Kidney glomerular epithelial cell (primary cell): ENCODE results near the gene TNIP3.

ENCODE experiments used
- DNase-seq: peaks from one replicate; lab custom pipeline; 2025; lab: John Stamatoyannopoulos, UW

Gene TNIP3

DNA sequence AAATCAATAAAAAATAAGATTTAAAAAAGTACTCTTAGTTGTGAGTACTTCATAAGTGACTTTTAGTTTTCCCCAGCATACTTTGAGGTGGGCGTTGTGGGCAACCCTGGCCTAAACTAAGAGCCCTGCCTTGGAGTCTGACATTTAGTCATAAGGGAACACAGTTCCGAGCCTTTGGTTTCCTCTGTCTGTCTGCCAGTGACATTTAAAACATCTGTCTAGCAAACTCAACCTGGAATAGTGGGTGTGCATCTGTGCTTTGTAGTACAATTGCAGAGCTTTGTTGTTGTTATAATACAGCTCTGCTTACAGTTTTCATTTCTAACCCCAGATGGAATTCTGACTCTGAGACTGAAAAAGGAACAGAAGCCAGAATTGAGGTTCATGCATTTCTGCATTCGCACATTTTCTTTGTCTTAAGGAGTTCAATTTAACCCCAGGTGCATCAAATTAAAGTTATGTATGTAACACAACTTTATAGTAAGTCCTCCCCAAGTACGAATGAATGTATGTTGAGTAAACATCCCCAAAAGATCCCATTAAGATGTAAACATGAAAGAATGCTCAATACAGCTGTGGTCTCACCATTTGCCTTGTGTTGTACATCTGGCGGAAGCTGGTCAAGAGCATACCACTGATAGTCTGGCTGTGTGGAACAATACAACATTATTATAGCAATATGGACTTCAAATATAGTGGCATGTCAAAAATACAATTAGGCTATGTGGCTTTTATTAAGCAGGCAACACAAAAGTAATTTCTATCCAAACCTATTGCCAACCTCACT, 25.9 kb downstream of the TNIP3 start:
- DNase-seq, result no peak

DNA sequence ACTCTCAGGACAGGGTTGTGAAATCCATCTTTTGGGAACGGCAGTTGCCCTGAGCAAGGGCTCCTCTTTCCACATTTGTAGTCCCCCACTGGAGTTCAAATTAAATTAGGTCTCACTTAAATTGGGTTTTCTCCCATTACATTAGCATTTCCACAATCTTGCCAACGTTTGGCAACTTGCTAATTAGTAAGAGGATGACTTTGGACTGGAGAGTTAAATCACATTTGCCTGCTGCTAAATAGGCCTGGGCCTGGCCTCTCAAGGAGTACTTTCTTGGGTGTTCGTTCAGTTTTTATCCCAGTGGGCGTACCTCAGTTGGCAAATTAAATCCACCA, 33.8 kb downstream of the TNIP3 start:
- no peak for DNase-seq

DNA sequence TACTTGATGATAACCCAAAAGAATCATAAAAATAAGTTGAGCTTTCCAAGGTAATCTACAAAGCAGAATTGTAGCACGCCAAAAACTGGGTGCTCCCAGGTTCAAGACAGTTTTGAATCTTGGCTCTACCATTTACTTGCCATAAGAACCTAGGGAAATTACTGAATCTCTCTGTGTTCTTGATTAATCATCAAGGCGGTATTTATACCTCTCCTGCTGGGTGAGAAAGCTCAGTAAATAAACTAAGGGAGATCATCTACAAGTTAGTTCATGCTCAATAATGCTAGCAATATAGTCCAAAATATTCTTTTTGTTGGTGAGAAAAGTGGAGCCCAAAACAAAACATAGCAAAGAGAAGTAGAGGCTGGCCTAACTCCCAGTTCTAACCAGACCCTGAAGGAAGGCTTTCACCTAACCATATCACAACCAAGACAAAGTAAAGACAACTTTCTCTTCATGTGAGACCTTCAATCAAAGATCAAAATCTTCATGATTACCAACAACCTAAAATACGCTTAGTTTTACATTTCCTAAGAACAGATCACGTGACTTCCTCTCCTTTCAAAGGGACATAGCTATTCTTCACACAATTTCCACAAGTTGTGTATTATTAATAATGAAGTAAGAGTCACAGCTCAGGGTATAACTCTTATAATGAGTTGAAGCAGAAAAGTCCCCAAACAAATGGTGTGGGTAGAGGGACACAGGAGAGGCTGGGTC, 34.4 kb downstream of the TNIP3 start:
- no peak for DNase-seq

DNA sequence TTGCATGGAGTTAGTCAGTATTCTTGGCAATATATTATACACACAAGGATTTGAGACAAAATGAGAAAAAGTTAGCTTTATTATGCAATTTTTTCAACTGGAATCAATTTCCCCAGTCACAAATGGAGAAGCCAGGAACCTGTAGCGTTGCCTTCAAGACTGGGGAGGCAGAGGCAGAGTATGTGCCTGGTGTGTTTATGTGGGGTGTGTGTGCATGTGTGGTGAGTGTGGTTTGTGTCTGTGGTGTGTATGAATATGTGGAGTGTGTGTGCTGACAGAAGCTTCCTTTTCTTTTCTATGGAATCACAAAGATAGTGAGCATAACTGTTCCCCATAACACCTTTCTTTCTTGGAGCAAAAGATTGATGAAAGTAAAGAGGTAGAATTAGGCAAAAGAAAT, 37.0 kb downstream of the TNIP3 start:
- DNase-seq, result no peak

DNA sequence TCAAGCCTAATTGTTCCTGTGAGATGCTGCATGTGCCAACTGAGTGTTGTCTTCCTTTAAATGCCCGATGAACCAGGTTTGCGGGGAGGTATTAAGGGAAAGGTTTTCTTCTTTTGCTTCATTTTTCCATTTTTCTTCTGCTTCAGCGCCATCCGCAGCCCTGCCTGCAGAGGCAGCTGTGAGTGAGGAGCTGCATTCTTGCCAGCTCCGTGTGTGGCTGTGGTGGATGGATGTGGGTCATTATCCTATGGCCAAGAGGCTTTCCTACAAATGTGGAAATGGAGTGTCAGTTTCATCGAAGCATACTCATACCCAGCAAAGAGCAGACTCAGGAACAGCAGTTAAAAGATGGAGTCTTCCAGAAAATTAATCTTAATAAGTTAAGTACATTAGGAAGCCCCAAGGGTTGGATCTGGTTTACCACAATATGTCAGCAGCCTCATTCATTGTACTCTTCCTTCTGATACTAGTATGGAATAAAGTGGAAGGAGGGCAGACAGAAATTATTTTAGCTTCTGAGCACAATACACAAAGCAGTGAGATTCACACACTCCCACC, 37.6 kb downstream of the TNIP3 start:
- DNase-seq, result no peak

DNA sequence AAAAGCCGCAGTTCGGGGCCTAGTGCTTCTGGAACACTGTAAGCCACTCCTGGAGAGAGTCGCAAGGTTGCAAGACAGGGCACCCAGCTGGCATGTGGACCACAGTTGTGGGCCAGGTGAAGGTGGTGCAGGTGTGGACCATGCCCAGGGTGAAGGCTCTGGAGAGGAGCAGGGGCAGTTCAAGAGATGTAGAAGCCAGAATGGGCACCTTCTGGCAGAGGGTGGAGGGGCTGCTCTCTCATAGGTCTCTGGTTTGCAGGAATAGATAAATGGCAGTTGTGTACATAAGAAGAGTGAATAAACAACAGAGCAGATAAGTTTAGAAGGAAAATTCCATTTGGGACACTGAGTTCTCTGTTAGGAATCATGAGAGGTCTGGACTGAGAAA, 38.6 kb downstream of the TNIP3 start:
- no peak for DNase-seq

DNA sequence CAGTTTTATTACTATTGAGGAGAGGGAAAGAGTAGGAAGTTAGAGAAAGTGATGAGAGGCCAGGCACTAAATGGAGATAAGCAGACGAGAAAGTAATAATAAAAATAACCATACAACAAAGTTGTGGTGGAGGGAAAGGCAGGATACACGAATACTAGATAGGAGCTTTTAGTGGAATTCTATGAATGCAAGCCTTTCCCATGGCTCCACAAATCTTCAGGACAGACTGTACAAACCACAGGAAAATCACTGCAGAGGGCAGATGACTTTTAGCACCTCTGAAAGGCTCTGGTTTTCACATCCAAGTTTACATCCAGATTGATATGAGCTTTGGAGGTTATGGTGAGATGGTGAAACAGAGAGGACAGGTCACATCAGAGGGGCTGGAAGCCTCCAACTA, 41.5 kb downstream of the TNIP3 start:
- no peak for DNase-seq

DNA sequence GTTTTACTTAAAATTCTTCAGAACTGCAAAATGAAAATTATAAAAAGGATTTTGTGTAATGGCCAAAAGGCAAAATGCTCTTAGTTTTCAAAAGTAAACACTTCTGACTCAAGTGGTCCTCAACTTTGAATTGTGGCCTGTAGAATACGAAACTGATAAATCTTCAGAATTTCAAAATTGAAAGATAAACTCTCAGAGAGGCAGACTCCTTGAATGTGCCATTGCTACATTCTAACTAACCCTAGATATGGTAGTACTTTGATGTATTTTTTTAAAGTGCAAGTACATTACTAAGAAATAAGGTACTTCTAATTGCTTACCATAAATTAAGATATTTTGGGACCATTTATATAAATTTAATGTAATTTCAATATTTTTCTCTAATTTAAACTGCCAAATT, 44.4 kb downstream of the TNIP3 start:
- no peak for DNase-seq

DNA sequence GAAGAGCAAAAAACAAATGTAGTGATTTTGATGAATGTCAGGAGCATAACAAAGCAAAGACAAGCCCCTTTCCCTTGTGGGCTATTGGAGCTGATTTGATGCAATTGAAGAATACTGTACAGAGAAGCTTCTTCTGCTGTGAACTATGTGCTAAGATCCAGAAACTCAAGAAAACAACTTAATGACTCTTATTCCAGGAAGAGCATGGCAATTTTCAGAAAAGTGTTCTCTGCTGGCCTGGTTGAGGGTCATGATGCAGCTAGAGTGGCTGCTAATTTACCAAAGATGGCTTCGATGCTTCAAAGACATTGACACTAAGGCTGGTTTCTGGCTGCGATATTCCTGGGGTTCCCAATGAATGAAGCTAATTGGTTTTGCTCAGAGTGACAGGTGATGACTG, 45.8 kb downstream of the TNIP3 start:
- DNase-seq, result no peak

DNA sequence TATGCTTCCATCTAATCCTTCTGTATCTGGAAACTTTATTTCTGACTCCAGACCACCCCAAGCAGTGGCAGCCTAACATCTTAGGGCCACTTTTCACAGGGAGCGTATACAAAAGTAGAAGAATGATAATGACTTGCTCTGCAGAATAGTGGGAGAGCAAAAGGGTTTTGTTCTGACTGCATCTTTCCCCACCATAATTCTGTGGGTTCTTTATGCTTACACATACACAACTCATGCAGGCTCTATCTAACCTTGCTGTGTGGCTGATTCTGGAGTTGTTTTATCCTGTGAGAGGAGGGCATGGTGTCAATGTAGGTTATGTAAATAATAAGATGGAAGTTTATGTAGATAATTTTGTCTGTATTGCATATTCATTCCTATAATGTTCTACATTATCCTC, 49.4 kb downstream of the TNIP3 start:
- DNase-seq, result no peak

DNA sequence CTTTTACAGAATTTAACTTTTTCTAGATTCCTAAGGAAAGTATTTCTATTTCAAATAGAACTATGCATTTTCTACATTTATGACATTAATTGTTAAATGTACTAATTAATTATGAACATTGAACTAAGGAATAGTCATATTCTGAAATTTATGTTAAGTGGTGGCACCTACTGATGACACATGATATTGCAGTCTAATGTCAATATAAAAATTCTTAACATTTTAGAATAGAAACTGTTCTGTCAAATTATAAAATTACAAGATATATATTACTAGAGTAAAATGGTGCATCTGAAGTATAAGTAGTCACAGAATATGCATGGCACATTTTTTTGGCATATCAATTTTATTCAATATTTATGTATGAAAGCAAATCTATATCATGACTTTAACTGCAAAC, 51.6 kb downstream of the TNIP3 start:
- DNase-seq, result peak; percentile 2

DNA sequence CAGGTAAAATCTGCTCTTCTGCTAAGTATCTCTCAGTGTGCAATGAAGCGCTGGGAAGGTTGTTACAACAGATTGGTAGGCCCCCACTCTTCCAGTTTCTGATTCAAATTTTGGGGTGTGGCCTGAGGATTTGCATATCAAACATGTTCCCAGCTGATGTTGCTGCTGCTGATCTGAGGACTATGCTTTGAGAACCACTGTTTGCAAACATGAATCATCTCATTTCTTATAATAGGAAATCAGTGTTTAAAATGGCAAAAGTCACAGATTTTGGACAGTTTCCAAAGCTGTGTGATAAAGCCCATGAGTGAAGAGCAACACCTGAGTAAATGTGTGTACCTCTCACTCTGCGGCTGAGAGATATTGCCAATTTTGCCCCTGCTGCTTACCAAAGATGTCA, 55.6 kb downstream of the TNIP3 start:
- DNase-seq, result no peak

DNA sequence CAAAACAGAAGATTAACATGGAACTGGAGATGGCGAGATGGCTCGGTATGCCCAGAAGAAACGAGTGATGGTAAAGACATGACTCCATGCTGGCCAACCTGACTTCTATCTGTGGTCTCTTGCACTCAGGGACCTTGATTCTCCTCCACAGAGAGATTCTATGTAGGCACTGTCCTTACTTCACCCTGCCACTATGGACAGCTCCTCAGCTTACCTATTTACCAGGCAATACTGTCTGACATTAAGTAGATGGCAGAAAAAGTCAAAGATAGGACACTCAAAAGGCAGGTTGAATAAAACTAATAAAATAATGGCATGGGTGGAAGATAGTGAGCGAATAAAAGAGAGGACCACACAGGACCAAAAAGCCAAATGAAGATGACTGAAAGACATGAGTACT, 56.6 kb downstream of the TNIP3 start:
- no peak for DNase-seq

DNA sequence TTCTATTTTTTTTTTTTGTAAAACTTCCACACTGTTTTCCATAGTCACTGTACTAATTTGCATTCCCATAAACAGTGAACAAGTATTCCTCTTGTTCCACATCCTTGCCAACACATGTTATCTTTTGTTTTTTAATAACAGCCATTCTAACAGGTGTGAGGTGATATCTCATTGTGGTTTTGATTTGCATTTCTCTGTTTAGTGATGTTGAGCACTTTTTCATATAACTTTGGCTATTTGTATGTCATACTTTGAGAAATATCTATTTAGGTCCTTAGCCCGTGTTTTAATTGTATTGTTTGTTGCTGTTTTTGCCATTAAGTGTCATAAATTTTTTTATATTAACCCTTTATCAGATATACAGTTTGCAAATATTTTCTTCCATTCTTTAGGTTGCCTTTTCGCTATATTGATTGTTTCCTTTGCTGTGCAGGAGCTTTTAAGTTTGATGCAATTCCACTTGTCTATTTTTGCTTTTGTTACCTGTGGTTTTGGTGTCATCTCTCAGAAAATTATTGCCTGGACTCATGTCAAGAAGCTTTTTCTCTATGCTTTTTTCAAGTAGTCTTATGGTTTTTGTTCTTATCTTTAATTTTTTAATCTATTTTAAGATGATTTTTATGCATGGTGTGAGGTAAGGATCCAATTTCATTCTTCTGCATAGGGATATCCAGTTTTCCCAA, 63.9 kb downstream of the TNIP3 start:
- no peak for DNase-seq

DNA sequence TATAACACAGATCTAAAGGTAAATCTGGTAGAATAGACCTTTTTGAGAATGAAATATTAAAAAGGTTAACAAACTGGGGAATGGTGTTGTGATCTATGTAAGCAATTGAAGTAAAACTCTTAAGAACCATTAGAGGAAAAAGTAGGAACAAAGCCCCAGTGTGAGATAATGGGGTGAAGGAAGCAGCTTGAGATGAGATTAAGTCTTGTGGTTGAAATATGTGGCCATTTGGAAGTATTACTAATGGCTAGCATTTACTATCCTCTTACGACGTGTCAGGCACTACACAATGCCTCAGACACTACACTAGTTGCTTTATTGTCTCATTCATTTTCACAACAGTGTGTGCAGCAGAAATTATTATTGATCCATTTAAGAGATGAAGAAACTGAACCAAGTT, 65.9 kb downstream of the TNIP3 start:
- DNase-seq, result no peak

DNA sequence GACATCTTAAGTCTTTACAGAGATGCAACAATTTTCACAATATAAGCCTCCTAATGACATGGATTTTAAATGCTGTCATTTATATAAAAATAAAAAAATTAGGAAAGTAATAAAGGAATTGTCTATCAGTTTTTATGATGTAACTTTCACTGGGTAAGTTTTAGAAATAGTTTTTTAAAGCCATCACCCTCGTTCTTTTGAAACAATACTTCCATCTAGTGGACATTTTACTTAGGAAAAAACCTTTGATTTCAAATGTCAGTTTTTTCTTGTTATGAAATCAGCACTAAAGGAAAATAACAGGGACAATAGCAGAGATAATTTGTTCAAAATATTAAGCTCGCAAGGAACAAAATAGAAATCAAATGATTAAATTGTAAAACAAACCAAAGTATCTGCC, 67.5 kb downstream of the TNIP3 start:
- DNase-seq, result peak; percentile 39

DNA sequence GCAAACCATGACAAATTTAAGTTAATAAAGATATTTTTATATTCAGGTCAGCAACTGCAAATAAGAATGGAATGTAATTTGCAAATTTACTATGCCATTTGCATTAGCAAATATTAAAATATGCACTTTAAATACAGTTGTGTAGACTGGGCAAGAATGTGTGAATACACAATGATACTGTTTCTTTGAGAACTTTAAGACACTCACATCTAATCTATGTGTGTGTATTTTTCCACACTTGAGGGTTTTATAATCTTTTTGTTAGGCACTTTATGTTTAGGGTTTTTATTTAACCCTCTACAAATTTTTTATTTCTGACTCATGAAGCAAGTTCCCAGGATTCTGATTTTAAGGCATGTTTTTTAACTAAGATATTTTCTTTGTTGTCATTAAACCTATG, 67.9 kb downstream of the TNIP3 start:
- no peak for DNase-seq

DNA sequence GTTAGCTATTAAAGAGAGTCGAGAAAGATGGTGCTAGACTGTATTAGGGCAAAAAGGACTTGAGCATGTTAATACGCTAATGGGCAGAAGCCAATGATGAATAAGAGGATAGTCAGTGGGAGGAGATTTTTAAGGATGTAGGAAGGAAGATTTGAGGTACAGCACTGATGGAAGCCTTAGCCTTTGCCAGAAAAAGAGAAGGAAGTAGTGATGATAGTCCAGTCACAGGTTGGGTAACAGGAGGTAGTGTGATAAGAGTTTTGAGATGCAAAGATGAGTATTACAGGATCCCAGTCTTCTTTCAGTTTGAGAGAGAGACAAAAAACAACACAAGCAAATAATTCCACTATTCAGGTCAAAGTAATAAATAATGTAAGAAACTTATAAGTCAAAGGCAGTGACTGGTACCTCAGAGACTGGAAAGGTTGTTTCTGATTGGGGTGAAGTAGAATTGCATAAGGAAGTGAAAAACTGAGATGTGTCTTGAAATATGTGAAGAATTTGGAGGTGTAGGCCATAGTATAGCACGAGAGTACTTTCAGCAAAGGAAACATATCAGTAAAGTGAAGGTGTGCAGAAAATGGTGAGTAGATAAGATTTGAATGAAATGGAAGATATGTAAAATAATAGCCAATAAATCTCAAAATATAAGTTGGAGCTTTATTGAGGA, 69.7 kb downstream of the TNIP3 start:
- DNase-seq, result no peak

DNA sequence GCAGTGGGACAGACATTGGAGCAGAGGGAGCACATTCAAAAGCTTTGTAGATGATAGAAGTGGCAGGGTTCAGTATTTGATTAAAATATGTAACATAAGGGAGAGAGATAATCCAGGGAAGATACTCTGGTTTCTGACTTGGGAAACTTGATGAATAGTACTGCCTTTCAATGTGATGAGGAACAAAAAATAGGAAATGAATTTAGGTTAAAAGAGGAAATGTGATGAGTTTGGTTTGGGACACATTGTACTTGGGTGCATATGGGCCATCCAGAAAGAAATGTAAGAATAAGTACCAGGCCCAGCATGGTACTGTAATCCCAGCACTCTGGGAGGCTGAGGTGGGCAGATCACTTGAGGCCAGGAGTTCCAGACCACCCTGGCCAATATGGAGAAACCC, 70.9 kb downstream of the TNIP3 start:
- DNase-seq, result no peak

DNA sequence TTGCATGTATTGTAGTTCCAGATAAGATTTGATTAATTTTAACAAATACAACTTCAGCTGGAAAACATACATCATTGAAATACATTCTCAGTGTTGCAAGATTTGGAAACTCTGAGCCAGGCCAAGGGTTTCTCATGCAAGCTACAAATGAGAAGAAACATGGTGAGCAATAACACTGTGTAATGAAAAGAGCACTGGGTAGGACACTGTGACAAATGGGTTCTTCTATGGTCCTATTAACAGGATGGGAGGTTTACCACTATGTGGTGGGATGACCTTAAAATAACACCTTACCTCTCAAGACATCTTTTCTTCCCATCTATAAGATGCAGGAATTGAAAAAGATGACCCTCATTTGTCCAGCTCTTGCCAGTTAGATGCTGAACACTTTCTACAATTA, 72.2 kb downstream of the TNIP3 start:
- no peak for DNase-seq

DNA sequence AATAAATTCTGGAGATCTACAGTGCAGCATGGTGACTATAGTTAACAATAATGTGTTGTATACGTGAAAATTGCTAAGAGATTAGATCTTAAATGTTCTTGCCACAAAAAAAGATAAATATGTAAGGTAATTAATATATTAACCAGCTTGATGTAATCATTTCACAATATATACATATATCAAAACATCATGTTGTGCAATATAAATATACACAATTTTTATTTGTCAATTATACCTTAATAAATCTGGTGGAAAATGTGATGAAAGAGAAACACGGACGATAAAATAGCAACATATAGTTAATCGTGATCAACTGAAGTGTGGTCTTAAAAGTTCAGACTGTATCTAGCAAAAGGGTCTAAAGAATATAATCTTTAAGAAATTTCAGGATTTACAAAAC, 75.3 kb downstream of the TNIP3 start:
- no peak for DNase-seq
